IMR-90 (cell line): ENCODE results near the gene NDEL1. TPM values are rescaled to one million over a fixed set of nuclear protein-coding genes. Genes with fewer than 3 reads are reported as not detected.

Experiments
- ATAC-seq: fragments of 200-7000 bp; cut with Tn5 transposase; 2 replicates; pipeline ENCODE4 v1.9.1; 2020; ENCODE audit warnings: low read depth, mild to moderate bottlenecking, moderate library complexity
- BruUV-seq: library from RNA; stranded (reverse); fragments of 400-500 nt; replicated peaks from 2 replicates; lab custom pipeline; 2021; lab: Mats Ljungman, UMichigan
- CTCF ChIA-PET: fragments of 300-600 bp; formaldehyde crosslinking; extraction: SDS; loops from one replicate; lab custom pipeline; 2021; ENCODE audit warnings: antibody characterized with exemption; lab: Yijun Ruan, JAX
- POLR2A ChIA-PET: fragments of 300-600 bp; sonication (Branson Sonifier 250); formaldehyde crosslinking; loops from one replicate; lab custom pipeline; 2022; ENCODE audit warnings: antibody characterized with exemption; ENCODE audit not compliant: unreplicated experiment; lab: Charles Lee
- DNase-seq: peaks from one replicate; pipeline ENCODE4 v3.0.0; 2013
- H2AFZ ChIP-seq: replicated peaks from 2 replicates; pipeline ENCODE3; 2013; ENCODE audit warnings: low read length, mild to moderate bottlenecking; ENCODE audit not compliant: poor library complexity
- H2AK5ac ChIP-seq: 2 replicates; pipeline ENCODE4 v1.6.1; 2013; ENCODE audit warnings: low read depth, low read length, inconsistent platforms
- H2AK9ac ChIP-seq: replicated peaks from 2 replicates; pipeline ENCODE3; 2013; ENCODE audit warnings: mild to moderate bottlenecking, low read depth, low read length, moderate library complexity; ENCODE audit not compliant: poor library complexity
- H2BK120ac ChIP-seq: 2 replicates; pipeline ENCODE4 v1.6.1; 2013; ENCODE audit warnings: low read depth, low read length, inconsistent platforms
- H2BK15ac ChIP-seq: 3 replicates; pipeline ENCODE4 v1.6.1; 2013; ENCODE audit warnings: low read depth, low read length, inconsistent platforms
- H2BK20ac ChIP-seq: 2 replicates; pipeline ENCODE4 v1.6.1; 2013; ENCODE audit warnings: low read depth, mild to moderate bottlenecking, inconsistent platforms, low read length, moderate library complexity
- H2BK5ac ChIP-seq: 2 replicates; pipeline ENCODE4 v1.6.1; 2013; ENCODE audit warnings: mild to moderate bottlenecking, low read depth, low read length, inconsistent platforms; ENCODE audit not compliant: poor library complexity, severe bottlenecking
- H3K14ac ChIP-seq: replicated peaks from 2 replicates; pipeline ENCODE4 v1.6.1; 2013; ENCODE audit warnings: low read depth, low read length, inconsistent platforms
- H3K18ac ChIP-seq: 2 replicates; pipeline ENCODE4 v1.6.1; 2013; ENCODE audit warnings: low read depth, low read length, control low read depth
- H3K23ac ChIP-seq: 2 replicates; pipeline ENCODE4 v1.6.1; 2013; ENCODE audit warnings: low read depth, low read length, inconsistent platforms
- H3K27ac ChIP-seq: 2 replicates; pipeline ENCODE4 v1.5.1; 2013; ENCODE audit warnings: mild to moderate bottlenecking, control low read depth, low read length; ENCODE audit not compliant: insufficient read depth
- H3K27me3 ChIP-seq: 2 replicates; pipeline ENCODE4 v1.6.1; 2013; ENCODE audit warnings: low read length; ENCODE audit not compliant: control insufficient read depth, insufficient read depth
- H3K36me3 ChIP-seq: 2 replicates; pipeline ENCODE4 v1.6.1; 2013; ENCODE audit warnings: low read length, mixed read lengths; ENCODE audit not compliant: control insufficient read depth, insufficient read depth
- H3K4ac ChIP-seq: 2 replicates; pipeline ENCODE4 v1.6.1; 2013; ENCODE audit warnings: low read depth, low read length, inconsistent platforms
- H3K4me1 ChIP-seq: 2 replicates; pipeline ENCODE4 v1.6.1; 2013; ENCODE audit warnings: low read length, mixed read lengths; ENCODE audit not compliant: control insufficient read depth, insufficient read depth
- H3K4me2 ChIP-seq: 2 replicates; pipeline ENCODE4 v1.6.1; 2013; ENCODE audit warnings: low read depth, mild to moderate bottlenecking, control low read depth, low read length, moderate library complexity
- H3K4me3 ChIP-seq: 2 replicates; pipeline ENCODE4 v1.5.1; 2013; ENCODE audit warnings: low read depth, mild to moderate bottlenecking, control low read depth, low read length, moderate library complexity; ENCODE audit not compliant: insufficient read depth
- H3K56ac ChIP-seq: 2 replicates; pipeline ENCODE4 v1.6.1; 2013; ENCODE audit warnings: low read length, inconsistent platforms; ENCODE audit not compliant: insufficient read depth; ENCODE audit errors: extremely low read depth
- H3K79me1 ChIP-seq, 2 experiments: 2 replicates each; pipeline ENCODE4 v1.6.1; 2013; ENCODE audit warnings: low read length in 2 of 2, inconsistent platforms in 1 of 2, low read depth in 1 of 2
- H3K9ac ChIP-seq: 2 replicates; pipeline ENCODE4 v1.6.1; 2013; ENCODE audit warnings: low read depth, low read length, control low read depth
- H3K9me1 ChIP-seq: 2 replicates; pipeline ENCODE4 v1.6.1; 2013; ENCODE audit warnings: low read length, inconsistent platforms; ENCODE audit not compliant: insufficient read depth
- H3K9me3 ChIP-seq: 2 replicates; pipeline ENCODE4 v1.6.1; 2013; ENCODE audit warnings: low read length; ENCODE audit not compliant: control insufficient read depth, insufficient read depth
- H4K20me1 ChIP-seq: 2 replicates; pipeline ENCODE4 v1.6.1; 2013; ENCODE audit warnings: low read length, inconsistent platforms; ENCODE audit not compliant: insufficient read depth
- H4K5ac ChIP-seq: 2 replicates; pipeline ENCODE4 v1.6.1; 2013; ENCODE audit warnings: mild to moderate bottlenecking, low read depth, low read length, control low read depth
- H4K8ac ChIP-seq, 2 experiments: 2 replicates each; pipeline ENCODE4 v1.6.1; 2013; ENCODE audit warnings: low read depth in 2 of 2, low read length in 2 of 2, control low read depth in 1 of 2, inconsistent platforms in 1 of 2
- H4K91ac ChIP-seq: 2 replicates; pipeline ENCODE4 v1.6.1; 2013; ENCODE audit warnings: low read depth, low read length, inconsistent platforms; ENCODE audit not compliant: insufficient read depth
- CEBPB ChIP-seq: IDR thresholded peaks from 2 replicates; pipeline ENCODE4 v1.6.1; 2012; ENCODE audit warnings: low read depth, low read length, improper control_type of control experiment
- POLR2A ChIP-seq: IDR thresholded peaks from 2 replicates; pipeline ENCODE4 v1.6.1; 2012; ENCODE audit warnings: mild to moderate bottlenecking, low read depth, low read length
- WGBS, 2 experiments: methylation state at CpG; one replicate each; pipeline versions ENCODE4 v1.1.5 to v1.1.7; 2013; ENCODE audit warnings: missing lambda C conversion rate in 2 of 2; ENCODE audit not compliant: insufficient read length in 1 of 2; ENCODE audit errors: extremely low coverage in 2 of 2; 5-methylcytosine and 5-hydroxymethylcytosine counted together
- dilution Hi-C: fragments of 300-500 bp; cut with HindIII; formaldehyde crosslinking; loops from one replicate; pipeline ENCODE4 v1.14.3; 2018; ENCODE audit warnings: low sequenced_read_pairs; ENCODE audit not compliant: unreplicated experiment
- in situ Hi-C: fragments of 300-500 bp; cut with MboI; formaldehyde crosslinking; loops from 3 replicates; pipeline ENCODE4 v1.14.3; 2019; ENCODE audit warnings: low sequenced_read_pairs, inconsistent platforms, mixed read lengths
- intact Hi-C: fragments of 100-400 bp; cut with micrococcal nuclease; formaldehyde crosslinking; loops from 2 replicates; pipeline ENCODE4 v1.10.0; 2022
- polyA plus RNA-seq, 3 experiments: library from polyadenylated mRNA; depleted of rRNA; stranded (reverse); fragments of >200 nt; gene quantifications; 2 replicates each; pipeline ENCODE4 v1.2.3, GENCODE V29; 2012; ENCODE audit warnings: low replicate concordance in 1 of 3
- total RNA-seq: library from RNA; depleted of rRNA; stranded (reverse); fragments of >200 nt; gene quantifications from 2 replicates; pipeline ENCODE4 v1.2.3, GENCODE V29; 2012
- TF ChIP-seq, protein P1 (sequence below): fragments of 150-350 bp; IDR thresholded peaks from 2 replicates; pipeline ENCODE4 v1.6.1; 2016; ENCODE audit warnings: low read depth, mild to moderate bottlenecking, low read length, moderate library complexity, borderline replicate concordance

Gene NDEL1
- total and polyA plus RNA-seq, 2 of the 4 experiments (the other 2 are of a cell fraction) = 28.9 to 95.6 TPM

DNA sequence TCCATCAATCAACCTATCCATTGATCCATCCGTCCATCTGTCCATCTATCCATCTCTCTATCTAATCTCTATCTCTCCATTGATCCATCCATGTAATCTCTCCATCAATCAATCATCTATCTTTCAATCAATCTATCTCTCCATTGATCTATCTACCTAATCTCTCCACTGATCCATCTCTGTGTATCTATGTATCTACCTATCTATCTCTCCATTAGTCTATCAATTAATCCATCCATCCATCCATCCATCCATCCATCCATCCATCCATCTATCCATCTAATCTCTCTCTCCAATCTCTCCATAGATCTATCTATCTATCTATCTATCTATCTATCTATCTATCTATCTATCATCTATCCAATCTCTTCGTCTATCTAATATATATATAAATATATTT lies 34.6 kb upstream of the NDEL1 start:
- Histone ChIP-seq H3K4ac (no peak overlapping the region), H3K4me1 (no peaks in the 10 kb centered on the region), H4K5ac (no peak overlapping the region), H3K79me1 (no peaks in the 10 kb centered on the region), H2AFZ (no peak overlapping the region), H3K27ac (no peak overlapping the region), H2BK5ac (no peak overlapping the region), H3K9me1 (no peaks in the 10 kb centered on the region), H3K56ac (no peak overlapping the region), H3K9me3 (no peaks in the 10 kb centered on the region), H2AK5ac (no peak overlapping the region), H3K4me3 (no peak overlapping the region), H2BK120ac (no peak overlapping the region), H4K20me1 (no peaks in the 10 kb centered on the region), H3K18ac (no peak overlapping the region), H4K8ac (no peak overlapping the region), H3K14ac (no peak overlapping the region), H3K27me3 (peaks cover 33% of the 10 kb centered on the region), H3K36me3 (no peaks in the 10 kb centered on the region), H4K91ac (no peak overlapping the region), H2AK9ac (no peak overlapping the region), H3K23ac (no peak overlapping the region), H2BK15ac (no peak overlapping the region), H3K4me2 (no peak overlapping the region), H3K9ac (no peak overlapping the region), H2BK20ac (no peak overlapping the region)
- DNase-seq (no peak), ATAC-seq (no peak)
- CTCF ChIA-PET = no interaction called here
- no TSS peak for BruUV-seq
- intact Hi-C loops = no loop called here
- POLR2A ChIA-PET = no interaction called here
- 42 to 93% methylated on average over 1 to 2 of the region's 2 CpGs for WGBS, 2 experiments
- TF ChIP-seq, protein P1, sequence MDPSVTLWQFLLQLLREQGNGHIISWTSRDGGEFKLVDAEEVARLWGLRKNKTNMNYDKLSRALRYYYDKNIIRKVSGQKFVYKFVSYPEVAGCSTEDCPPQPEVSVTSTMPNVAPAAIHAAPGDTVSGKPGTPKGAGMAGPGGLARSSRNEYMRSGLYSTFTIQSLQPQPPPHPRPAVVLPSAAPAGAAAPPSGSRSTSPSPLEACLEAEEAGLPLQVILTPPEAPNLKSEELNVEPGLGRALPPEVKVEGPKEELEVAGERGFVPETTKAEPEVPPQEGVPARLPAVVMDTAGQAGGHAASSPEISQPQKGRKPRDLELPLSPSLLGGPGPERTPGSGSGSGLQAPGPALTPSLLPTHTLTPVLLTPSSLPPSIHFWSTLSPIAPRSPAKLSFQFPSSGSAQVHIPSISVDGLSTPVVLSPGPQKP = no peak
- no peak for TF ChIP-seq CEBPB
- no peak for TF ChIP-seq POLR2A
- in situ Hi-C loops = no loop called here
- dilution Hi-C loops = no loop called here
